Caki2 (cell line): ENCODE measurements around the gene OMP. TPM values are rescaled to one million over a fixed set of nuclear protein-coding genes. Genes with fewer than 3 reads are reported as not detected.

Source experiments
- DNase-seq: peaks from one replicate; pipeline ENCODE4 v3.0.0-alpha.2; 2015; ENCODE audit warnings: low read depth
- in situ Hi-C: cut with HindIII; loops from 2 replicates; pipeline ENCODE4 v1.10.0; 2016; ENCODE audit warnings: low sequenced_read_pairs, low pct_unique_long_range_greater_than_20kb, mixed read lengths
- total RNA-seq: library from RNA; depleted of rRNA; stranded (reverse); fragments of >200 nt; shearing (Covaris generic); gene quantifications from 2 replicates; pipeline ENCODE4 v1.2.3, GENCODE V29; 2014; ENCODE audit warnings: low replicate concordance; rRNA removed

Gene OMP
- total RNA-seq, 1 experiment from 2014 or later: not detected

DNA sequence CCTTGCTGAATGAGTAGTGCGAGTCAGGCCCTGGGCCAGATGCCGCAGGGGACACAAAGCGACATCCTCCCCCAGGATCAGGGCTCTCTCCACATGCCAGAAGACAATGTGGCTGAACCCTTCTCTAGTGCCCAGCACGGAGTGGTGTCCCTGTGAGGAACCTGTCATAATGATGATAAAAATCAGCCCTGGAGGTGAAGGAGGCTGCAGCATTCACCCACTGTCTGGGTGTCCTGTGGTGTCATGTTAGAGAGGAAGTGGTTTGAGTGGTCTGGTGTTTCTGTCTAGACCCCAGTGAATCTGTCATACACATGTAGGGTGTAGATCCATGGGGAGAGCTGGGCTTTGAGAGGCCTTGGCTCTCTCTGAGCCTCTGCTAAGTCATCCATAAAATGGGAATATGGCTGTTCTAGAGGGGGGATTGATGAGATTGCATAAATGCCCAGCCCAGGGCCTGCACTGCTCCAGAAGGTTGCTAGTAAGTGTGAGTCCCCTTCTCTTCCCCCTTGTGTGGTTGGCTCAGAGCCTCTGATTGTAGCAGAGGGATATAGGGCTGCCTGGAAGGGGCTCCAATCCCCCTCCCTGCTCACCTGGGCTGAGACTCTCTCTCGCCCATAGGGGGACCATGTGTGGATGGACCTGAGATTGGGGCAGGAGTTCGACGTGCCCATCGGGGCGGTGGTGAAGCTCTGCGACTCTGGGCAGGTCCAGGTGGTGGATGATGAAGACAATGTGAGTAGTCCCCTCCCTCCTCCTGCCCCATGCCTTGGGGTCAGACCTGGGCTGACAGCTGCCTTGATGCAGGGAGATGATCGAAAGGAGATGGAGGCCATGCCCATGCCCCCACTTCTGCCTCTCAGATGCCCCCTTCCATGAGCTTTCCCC, 39.7 kb downstream of the OMP start:
- DNase-seq: no peak
- in situ Hi-C loops: no loop called here

DNA sequence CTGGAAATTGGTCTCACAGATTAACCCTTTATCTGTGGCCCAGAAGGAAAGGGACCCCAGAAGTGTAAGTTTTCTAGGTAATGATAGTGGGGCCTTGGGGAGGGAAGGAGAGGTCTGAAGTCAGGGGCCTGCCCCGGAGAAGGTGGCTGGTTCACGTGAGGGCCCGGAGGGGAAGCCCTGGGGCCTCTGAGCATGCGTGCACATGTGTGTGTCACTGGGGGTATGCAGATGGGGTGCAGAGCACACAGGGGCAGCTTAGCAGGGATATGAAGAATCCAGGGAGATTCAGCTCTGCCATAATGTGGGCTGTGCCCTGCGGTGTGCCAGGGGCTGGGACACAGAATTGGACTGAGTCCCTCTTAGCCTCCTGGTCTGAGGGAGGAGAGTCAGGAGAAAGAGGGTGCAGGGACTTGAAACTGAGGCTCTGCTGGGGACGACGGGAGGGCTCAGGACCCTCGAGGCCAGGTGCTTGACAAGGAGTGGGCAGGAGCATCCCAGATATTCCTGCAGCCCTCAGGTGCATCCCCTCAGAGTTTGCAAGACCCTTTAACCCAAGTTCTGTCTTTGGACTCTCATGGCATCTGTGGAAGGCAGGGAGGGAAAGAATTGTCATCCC, 40.9 kb downstream of the OMP start:
- DNase-seq: no peak
- in situ Hi-C loops: no loop called here

DNA sequence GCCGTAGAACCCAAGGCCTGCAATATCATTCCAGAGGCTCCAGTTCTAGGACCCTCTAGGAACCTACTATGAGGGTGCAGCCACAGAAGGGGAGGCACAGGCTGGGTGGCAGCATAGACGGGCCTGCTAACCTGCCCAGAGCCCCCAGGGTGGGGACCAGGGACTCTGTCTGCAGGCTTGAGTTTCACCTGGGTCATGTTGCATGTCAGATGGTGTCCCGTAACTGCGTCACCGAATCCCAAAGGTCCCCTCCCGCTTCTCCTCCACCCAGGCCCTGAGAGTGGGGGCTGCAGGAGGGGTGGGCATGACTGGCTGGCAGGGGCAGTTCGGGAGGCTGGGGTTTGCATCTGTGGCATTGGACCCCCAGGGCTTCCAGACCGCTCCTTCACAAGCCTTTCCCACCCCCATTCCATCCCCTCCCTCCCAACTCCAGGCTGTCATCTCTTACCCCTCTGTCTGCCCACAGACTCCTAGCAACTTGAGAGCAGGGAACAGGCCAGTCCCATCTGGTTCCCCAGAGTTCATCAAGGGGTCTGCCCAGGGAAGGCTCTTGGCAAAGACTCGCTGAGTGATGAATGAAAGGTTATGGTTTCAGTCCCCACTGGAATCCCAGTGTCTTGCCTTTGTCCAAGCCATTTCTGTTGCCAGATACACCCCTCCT, 41.7 kb downstream of the OMP start:
- no peak for DNase-seq
- in situ Hi-C loops: no loop called here

DNA sequence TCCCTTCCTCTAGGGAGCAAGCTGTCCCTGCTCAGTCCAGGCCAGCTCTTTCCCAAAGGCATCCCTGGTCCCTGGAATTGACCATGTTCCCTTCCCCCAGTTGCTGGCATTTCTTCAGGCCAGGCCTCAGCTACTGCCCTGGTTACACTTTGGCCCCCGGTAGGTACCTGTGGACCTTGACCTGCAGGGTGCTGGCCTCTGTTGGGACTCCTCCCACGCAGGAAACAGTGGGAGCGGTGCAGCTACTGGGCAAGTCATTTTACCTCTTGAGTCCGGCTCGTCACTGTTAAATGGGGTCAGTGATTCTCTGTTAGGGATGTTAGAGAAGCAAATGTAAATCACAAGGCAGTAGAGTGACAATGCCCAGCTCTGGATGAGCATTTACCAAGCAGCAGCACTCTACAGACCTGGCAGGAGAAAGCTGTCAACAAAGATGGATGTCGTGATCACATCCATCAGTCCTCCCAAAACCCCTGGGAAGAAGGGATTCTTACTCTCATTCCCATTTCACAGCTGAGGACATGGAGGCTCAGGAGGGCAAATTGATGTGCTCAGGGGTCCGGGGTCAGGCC, 42.3 kb downstream of the OMP start:
- in situ Hi-C loops: no loop called here
- no peak for DNase-seq

DNA sequence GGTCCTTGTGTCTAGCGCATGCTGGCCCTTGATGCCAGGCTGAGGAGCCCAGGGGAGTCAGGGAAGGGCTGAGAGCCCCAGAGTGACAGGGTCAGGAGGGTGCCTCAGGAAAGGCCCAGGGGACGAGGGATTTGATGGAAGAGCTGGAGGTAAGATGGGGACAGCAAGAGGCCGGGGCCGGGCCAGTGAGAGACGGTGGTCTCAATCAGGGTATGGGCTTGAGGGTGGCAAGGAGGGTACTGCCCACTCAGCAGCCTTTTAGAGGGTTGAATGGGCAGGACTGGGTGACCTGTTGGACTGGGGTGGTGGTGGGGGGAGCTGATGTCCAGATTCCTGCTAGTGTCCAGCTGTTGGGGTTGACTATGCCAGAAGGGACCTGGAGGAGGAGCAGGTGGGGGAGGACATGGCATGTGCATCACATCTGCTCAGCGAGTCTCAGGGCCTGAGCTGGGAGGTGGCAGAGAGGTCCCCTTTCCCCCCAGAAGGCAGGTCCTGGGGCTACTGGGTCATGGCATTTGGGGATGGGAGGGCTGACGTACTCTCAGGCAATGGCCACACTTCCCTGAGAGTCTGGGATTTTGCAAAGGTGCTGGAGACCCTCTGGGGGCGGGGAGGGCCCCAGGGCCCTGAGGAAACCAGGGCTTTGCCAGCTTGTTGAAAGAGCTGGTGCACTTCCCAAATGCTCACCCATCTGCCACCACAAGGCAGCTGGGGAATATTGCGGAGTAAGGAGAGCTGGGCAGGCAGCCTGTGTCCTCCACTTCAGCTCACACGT, 43.8 kb downstream of the OMP start:
- in situ Hi-C loops: no loop called here
- no peak for DNase-seq

DNA sequence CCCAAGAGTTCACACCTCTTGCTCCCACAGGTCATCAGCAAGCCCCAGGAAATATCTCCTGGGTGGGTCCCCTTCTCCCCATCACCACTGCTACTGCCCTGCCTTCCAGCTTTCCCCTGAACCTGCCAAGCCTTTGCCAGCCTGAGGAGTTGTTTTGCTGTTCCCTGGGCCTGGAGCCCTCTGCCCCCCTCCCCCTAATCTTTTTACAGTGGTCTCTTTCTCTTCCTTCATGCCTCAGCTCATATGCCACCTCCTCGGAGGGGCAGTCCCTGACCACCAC, 44.3 kb downstream of the OMP start:
- DNase-seq: no peak
- in situ Hi-C loops: no loop called here

DNA sequence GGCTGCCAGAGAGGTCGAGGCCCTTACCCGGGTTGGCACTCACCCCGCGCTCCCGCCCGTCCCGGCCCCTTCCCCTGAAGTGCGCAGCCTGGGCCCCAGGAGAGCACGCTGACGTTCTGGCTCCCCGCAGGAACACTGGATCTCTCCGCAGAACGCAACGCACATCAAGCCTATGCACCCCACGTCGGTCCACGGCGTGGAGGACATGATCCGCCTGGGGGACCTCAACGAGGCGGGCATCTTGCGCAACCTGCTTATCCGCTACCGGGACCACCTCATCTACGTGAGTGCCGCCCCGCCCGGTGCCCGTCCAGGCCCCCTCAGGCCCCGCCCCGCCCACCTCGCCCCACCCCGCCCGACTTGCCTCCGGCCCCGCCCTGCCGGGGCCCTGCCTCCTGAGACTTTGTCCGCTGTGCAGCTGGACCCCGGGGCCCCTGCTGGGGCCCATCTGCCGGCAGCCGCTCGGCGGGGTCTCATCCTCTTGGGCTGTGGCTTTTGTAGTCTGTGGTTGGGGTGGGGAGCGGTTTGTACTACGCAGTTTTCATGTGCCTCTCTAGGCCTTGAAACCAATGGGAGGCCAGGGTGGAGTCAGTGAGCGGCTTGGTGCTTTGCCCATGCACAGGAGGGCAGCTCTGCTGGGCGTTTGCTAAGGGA, 45.2 kb downstream of the OMP start:
- no peak for DNase-seq
- in situ Hi-C loops: no loop called here

DNA sequence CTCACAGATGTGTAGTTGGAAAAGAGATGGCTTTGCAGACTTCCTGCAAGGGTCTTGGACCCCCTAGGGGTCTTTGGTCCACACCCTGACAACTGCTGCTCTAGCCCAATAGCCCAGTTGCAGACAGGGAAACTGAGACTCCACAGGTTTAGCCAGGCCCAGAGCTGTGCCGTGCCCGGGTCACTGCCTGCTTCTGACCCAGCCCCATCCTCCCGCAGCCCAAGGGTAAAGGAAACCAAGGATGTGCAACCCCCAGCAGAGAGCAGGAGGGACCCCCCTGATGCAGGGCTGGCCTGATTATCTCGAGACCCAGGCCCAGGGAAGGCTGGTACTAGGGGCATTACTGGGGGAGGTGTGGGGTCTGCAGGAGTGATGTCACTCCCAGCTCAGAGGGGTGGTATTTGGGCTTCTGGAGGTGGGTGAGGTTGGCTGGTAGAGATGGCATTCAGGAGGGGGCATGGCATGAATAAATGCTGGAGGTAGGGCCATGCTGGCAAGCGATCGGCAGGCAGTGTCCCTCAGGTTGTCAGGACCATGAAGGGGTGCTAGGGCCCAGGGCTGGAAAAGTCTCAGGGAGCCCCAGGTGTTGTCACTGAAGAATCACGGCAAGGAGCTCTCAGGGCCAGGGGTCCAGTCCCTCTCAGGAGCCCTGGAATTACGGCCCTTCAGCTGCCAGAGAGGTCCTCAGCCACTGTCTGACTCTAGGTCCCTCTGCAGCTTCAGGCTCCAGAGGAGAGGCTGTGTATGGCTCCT, 46.5 kb downstream of the OMP start:
- in situ Hi-C loops: no loop called here
- no peak for DNase-seq

DNA sequence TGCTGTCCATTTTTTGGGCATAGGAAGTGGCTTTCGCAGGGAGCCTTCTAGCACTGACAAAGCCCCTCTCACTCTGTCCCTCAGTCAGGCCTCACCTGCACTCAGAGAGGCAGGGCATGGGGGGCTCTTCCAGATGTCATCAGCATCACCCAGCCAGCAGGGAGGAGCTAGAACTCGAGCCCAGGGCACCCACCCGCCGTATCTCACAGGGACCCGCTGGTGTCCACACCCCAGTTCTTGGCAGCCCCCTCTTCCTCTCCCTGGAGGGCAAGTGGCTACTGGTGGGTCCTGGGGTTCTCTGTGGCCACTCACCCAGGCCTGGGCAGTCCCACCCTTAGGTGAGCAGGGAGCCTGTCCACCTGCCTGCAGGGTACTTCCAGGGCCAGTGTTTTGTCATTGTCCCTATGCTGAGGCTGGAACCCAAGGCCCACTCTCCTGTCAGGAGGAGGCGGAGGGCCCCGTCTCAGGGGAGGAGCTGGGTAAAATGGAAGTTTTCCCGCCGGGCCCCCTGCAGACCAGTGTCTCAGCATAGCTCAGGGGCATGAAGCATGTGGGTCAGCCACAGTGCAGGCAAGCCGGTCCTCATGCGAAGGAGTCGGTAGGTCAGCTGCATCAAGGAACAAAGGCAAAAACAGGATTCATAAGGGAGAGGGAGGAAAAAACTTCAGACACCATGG, 47.2 kb downstream of the OMP start:
- no peak for DNase-seq
- in situ Hi-C loops: no loop called here

DNA sequence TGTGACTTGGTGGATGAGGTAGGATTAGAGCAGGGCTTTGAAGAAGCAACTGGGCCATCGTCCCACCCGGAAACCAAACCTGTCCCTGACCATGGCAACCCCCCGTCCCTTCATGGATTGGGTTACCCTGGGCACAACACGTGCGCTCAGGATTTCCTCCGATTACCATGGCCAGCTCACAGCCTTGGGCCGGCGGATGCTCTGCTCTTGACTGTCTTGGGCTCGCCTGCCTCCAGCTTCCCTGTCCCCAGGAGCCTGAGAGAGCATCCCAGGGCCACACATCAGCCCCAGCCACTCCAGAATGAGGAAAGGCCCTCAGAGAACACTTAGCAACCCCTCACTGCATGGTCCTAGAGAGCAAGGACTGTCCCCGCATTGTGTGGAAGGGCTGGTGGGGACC, 48.2 kb downstream of the OMP start:
- DNase-seq: no peak
- in situ Hi-C loops: no loop called here

DNA sequence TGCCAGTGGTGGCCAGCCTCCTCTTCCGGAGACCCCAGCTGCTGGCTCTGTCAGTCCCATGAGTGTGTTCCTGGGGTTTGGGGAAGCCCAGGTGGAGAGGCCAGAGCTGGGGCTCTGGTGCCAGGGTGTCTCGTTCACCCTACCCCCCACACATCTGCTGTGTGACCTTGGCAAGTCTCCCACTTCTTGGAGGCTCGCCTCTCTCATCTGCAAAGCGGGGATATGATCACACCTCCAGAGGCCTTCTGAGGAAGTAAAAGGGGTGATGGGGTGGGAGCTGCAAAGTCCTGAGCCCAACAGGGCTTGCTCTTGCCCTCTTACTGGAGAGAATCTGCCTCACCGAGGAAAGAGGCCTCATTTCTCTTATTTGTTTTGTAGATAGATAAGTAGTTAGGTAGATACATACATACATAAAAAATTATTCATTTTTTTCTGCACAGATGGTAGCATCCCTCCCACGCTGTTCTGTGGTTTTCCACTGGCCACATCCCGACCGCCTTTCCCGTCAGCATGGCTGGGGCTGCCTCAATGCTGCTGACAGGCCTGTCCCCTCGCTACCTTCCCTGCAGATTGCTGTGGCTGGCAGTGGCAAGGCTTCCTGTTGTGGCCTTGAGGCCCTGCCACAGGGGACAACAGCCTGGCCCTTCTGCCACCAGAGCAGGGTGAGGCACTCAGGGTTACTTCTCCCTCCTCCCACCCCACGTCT, 49.3 kb downstream of the OMP start:
- in situ Hi-C loops: no loop called here
- DNase-seq: no peak

DNA sequence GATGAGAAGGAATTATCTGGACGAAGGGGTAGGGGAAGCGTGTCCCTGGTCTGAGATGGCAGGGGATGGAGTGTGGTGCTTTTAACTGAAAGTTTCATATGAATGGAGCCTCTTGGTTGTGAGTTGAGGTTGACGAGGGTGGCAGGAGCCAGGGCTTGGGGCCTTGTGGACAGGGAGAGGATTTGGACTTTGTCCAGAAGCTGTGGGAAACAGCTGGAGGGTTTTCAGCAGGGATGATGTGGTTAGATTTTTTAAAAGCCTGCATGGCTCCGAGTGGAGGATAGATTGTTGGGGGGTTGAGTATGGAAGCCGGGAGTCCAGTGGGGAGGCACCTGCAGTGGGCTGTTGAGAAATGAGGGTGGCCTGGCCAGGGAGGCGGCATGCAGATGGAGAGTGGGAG, 50.2 kb downstream of the OMP start:
- DNase-seq: no peak
- in situ Hi-C loops: no loop called here

Other genes starting within 250 kb of the OMP start
- 1.2 and 5.7 TPM in 2 replicates for gene ACER3, start 241.9 kb upstream of the OMP start, total RNA-seq
- not detected in 2 replicates for gene B3GNT6, start 68.4 kb upstream of the OMP start, total RNA-seq
- gene CAPN5, start 35.9 kb upstream of the OMP start, total RNA-seq: 0.68 and 5.3 TPM in 2 replicates
- gene MYO7A, start 25.4 kb downstream of the OMP start, total RNA-seq: not detected in 2 replicates
- gene GDPD4, start 198.8 kb downstream of the OMP start, total RNA-seq: not detected in 2 replicates